ENCODE results near the gene PER1.

The PER1 gene

GRCh38 chr17:8151120-8151640 lies 1.0 kb downstream of the PER1 start:
- no peak for DNase-seq

- DNase-seq, result no peak
Observed at GRCh38 chr17:8150194-8151119, 1.7 kb downstream of the PER1 start.

- DNase-seq, result no peak
Observed at GRCh38 chr17:8149419-8150193, 2.6 kb downstream of the PER1 start.

GRCh38 chr17:8148560-8148959 lies 3.6 kb downstream of the PER1 start:
- DNase-seq, result no peak

GRCh38 chr17:8147805-8148404 lies 4.3 kb downstream of the PER1 start:
- DNase-seq, result no peak

GRCh38 chr17:8147141-8147804 lies 4.9 kb downstream of the PER1 start:
- DNase-seq, result no peak

GRCh38 chr17:8146381-8147140 lies 5.6 kb downstream of the PER1 start:
- no peak for DNase-seq

- DNase-seq, result no peak
Observed at GRCh38 chr17:8145811-8146210, 6.4 kb downstream of the PER1 start.

- DNase-seq, result no peak
Observed at GRCh38 chr17:8144401-8145231, 7.6 kb downstream of the PER1 start.

- DNase-seq, result no peak
Observed at GRCh38 chr17:8143581-8144400, 8.4 kb downstream of the PER1 start.

GRCh38 chr17:8142887-8143580 lies 9.2 kb downstream of the PER1 start:
- DNase-seq, result no peak

GRCh38 chr17:8142158-8142886 lies 9.9 kb downstream of the PER1 start:
- no peak for DNase-seq

- DNase-seq, result no peak
Observed at GRCh38 chr17:8141741-8142140, 10.5 kb downstream of the PER1 start.

- no peak for DNase-seq
Observed at GRCh38 chr17:8141045-8141444, 11.2 kb downstream of the PER1 start.

GRCh38 chr17:8140065-8141029 lies 11.9 kb downstream of the PER1 start:
- no peak for DNase-seq

- peak; percentile 94 for DNase-seq
Observed at GRCh38 chr17:8138672-8139371, 13.4 kb downstream of the PER1 start.

- no peak for DNase-seq
Observed at GRCh38 chr17:8138374-8138671, 13.9 kb downstream of the PER1 start.

Data from NCI-H1048 (cell line).